ENCODE data around the gene NEUROD1. TPM values are rescaled to one million over a fixed set of nuclear protein-coding genes. Genes with fewer than 3 reads are reported as not detected.
"Not testable (repeated sequence)": the region's sequence is repeated elsewhere in the genome, so short reads cannot be mapped to it uniquely, and the experiment has no call there.

NEUROD1 gene
- total and polyA plus RNA-seq, 8 donors: 0.75 to 2.1 (median 1.2) TPM; not detected in 2

DNA sequence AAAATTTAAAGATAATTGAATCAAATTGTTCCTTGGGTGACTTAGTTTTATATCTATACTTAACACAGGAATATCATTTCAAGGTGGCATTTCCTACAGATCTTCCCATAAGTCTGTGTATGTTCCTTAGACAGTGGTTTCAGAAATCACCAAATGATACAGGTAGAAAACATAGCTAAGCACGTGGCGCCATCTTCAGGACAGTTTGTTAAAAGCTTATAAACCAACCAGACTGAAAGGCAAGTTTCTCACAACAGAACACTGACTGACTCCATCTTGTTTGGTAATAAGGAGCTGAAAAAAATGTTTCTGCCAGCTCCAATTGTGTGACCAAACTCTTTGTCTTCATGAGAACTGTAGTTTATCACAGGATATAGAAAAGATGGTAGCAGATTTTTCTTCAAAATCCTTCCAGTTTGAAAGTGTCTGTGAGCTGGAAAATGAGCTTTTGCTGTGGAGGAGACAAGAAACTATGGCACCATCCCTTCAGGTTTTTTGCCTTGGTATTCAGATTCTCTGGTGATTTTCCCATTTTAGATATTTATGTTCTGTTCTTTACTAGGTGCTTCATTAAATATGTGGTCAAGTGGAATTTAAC is 34.8 kb upstream of the NEUROD1 start:
- DNase-seq (peak in 3 of 4 donors; percentile 35 to 76 (median 61)), ATAC-seq (peak; percentile 91)
- intact Hi-C loops (cut with DNase I): loop anchor here in 1 of 2 donors (10.0 kb wide), 3 partner anchors 140 to 640 kb away; no protein-coding TSS in a partner anchor
- Histone ChIP-seq H3K27me3 (no peaks in the 10 kb centered on the region), H3K9me3 (no peaks in the 10 kb centered on the region), H3K27ac (no peak overlapping the region), H3K4me1 (no peaks in the 10 kb centered on the region), H3K4me3 (no peak overlapping the region), H3K36me3 (no peaks in the 10 kb centered on the region)
- TF ChIP-seq, protein P1, sequence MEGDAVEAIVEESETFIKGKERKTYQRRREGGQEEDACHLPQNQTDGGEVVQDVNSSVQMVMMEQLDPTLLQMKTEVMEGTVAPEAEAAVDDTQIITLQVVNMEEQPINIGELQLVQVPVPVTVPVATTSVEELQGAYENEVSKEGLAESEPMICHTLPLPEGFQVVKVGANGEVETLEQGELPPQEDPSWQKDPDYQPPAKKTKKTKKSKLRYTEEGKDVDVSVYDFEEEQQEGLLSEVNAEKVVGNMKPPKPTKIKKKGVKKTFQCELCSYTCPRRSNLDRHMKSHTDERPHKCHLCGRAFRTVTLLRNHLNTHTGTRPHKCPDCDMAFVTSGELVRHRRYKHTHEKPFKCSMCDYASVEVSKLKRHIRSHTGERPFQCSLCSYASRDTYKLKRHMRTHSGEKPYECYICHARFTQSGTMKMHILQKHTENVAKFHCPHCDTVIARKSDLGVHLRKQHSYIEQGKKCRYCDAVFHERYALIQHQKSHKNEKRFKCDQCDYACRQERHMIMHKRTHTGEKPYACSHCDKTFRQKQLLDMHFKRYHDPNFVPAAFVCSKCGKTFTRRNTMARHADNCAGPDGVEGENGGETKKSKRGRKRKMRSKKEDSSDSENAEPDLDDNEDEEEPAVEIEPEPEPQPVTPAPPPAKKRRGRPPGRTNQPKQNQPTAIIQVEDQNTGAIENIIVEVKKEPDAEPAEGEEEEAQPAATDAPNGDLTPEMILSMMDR (IDR thresholded peaks at IDR 0.05): peak; percentile 36 to 70

DNA sequence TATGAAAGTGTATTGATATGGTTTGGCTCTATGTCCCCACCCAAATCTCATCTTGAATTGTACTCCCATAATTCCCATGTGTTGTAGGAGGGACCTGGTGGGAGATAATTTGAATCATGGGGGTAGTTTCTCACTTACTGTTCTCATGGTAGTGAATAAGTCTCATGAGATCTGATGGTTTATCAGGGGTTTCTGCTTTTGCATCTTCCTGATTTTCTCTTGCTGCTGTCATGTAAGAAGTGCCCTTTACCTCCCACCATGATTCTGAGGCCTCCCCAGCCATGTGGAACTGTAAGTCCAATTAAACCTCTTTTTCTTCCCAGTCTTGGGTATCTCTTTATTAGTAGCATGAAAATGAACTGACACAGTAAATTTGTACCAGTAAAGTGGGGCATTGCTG is 30.7 kb upstream of the NEUROD1 start:
- H3K27ac ChIP-seq, H3K4me3 ChIP-seq, H3K4me1 ChIP-seq, H3K9me3 ChIP-seq, H3K36me3 ChIP-seq, ATAC-seq, H3K27me3 ChIP-seq, DNase-seq: not testable (repeated sequence)
- intact Hi-C loops (cut with DNase I): loop anchor here in 1 of 2 donors (10.0 kb wide), 3 partner anchors 136 to 636 kb away; no protein-coding TSS in a partner anchor

DNA sequence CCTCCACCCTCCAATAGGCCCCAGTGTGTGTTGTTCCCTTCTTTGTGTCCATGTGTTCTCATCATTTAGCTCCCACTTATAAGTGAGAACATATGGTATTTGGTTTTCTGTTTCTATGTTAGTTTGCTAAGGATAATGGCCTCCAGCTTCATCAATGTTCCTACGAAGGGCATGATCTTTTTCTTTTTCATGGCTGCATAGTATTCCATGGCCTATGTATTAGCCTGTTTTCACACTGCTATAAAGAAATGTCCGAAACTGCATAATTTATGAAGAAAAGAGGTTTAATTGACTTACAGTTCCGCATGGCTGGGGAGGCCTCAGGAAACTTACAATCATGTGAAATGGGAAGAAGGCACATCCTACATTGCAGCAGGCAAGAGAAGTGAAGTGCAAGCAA is 22.2 kb upstream of the NEUROD1 start:
- intact Hi-C loops (cut with DNase I); H3K4me3 ChIP-seq; ATAC-seq: not testable (repeated sequence)

DNA sequence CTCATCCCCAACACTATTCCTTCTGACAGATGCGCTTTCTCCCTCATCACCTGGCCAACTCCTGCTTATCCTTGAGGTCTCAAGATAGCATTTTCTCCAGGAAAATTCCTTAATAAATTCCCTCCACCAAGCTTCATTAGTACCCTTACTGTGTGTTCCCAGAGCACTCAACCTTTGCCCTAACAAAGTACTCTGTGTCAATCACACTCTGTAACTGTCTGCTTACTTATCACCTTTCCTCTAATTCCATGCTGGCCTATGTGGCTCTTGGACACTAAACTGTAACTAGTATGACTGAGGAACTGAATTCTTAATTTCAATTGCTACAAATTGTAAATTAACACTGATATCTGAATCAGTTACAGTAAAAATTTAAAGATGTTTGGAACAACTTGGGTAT is 17.9 kb upstream of the NEUROD1 start:
- H3K36me3 ChIP-seq: no peaks in the 10 kb centered on the region
- ATAC-seq (no peak), DNase-seq (no peak)
- H3K4me1 ChIP-seq: no peaks in the 10 kb centered on the region
- H3K9me3 ChIP-seq: no peaks in the 10 kb centered on the region
- H3K4me3 ChIP-seq: no peak overlapping the region
- TF ChIP-seq, protein P1 (IDR thresholded peaks at IDR 0.05): no peak
- no peaks in the 10 kb centered on the region for H3K27me3 ChIP-seq
- no peak overlapping the region for H3K27ac ChIP-seq
- intact Hi-C loops (cut with DNase I): no loop called here

More for the DNA sequence above, 22.2 kb upstream of the NEUROD1 start:
- H3K4me1 ChIP-seq, H3K27ac ChIP-seq, H3K36me3 ChIP-seq, H3K9me3 ChIP-seq, DNase-seq, H3K27me3 ChIP-seq: not testable (repeated sequence)

DNA sequence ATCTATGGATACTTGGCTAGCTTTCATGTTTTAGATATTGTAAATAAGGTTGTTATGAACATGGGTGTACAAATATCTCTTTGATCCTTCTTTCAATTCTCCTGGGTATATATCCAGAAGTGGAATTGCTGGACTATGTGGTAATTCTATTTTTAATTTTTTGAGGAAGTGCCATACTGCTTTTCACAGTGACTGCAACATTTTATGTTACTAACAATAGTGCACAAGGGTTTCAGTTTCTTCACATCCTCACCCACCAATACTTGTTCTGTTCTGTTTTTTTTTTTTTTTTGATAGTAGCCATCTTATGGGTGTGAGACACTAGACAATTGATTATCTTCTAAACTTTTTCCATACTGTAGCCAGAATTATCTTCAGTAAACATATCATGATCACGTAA is 17.3 kb upstream of the NEUROD1 start:
- TF ChIP-seq, protein P1 (IDR thresholded peaks at IDR 0.05): no peak
- Histone ChIP-seq H3K27me3 (no peaks in the 10 kb centered on the region), H3K4me3 (no peak overlapping the region), H3K27ac (peak overlapping the region in 1 of 2 donors; percentile 55), H3K9me3 (no peaks in the 10 kb centered on the region), H3K4me1 (no peaks in the 10 kb centered on the region), H3K36me3 (no peaks in the 10 kb centered on the region)
- intact Hi-C loops (cut with DNase I): no loop called here
- peak; percentile 29 for ATAC-seq
- no peak for DNase-seq

DNA sequence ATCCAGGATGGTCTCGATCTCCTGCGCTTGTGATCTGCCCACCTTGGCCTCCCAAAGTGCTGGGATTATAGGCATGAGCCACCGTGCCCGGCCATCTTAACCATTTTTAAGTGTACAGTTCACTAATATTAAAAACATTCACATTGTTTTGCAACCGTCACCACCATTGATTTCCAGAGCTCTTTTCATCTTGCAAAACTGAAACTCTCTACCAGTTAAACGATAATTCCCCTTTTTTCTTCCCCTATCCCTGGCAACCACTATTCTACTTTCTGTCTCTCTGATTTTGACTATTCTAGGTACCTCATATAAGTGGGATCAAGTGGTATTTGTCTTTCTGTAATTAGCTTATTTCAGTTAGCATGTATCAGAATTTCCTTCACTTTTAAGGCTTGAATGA is 16.8 kb upstream of the NEUROD1 start:
- no peaks in the 10 kb centered on the region for H3K27me3 ChIP-seq
- TF ChIP-seq, protein P1 (IDR thresholded peaks at IDR 0.05): no peak
- no peaks in the 10 kb centered on the region for H3K36me3 ChIP-seq
- intact Hi-C loops (cut with DNase I): no loop called here
- no peak overlapping the region for H3K4me3 ChIP-seq
- peak overlapping the region in 1 of 2 donors; percentile 55 for H3K27ac ChIP-seq
- no peak for DNase-seq
- no peaks in the 10 kb centered on the region for H3K9me3 ChIP-seq
- H3K4me1 ChIP-seq: no peaks in the 10 kb centered on the region
- ATAC-seq: no peak
